ENCODE measurements around the gene CSRNP2.

The CSRNP2 gene

GRCh38 chr12:51077930-51078329, 5.5 kb downstream of the CSRNP2 start:
- peak; percentile 27 for DNase-seq (ENCODE audit: low read depth in 2 of 2)
- no peak for TF ChIP-seq CTCF (IDR thresholded peaks at IDR 0.05; ENCODE audit: low read depth, low read length)
- no peak overlapping the region for H3K4me3 ChIP-seq (replicated peaks in 1 of 2; ENCODE audit: low read depth in 2 of 2, low read length in 2 of 2)

- no peak for TF ChIP-seq CTCF (IDR thresholded peaks at IDR 0.05; ENCODE audit: low read depth, low read length)
- no peak for DNase-seq (ENCODE audit: low read depth in 2 of 2)
- H3K4me3 ChIP-seq (replicated peaks in 1 of 2; ENCODE audit: low read depth in 2 of 2, low read length in 2 of 2): no peak overlapping the region
Measured at GRCh38 chr12:51076236-51076930, 7.0 kb downstream of the CSRNP2 start.

GRCh38 chr12:51075390-51075789, 8.0 kb downstream of the CSRNP2 start:
- DNase-seq (ENCODE audit: low read depth in 2 of 2): no peak
- no peak overlapping the region for H3K4me3 ChIP-seq (replicated peaks in 1 of 2; ENCODE audit: low read depth in 2 of 2, low read length in 2 of 2)
- TF ChIP-seq CTCF (IDR thresholded peaks at IDR 0.05; ENCODE audit: low read depth, low read length): no peak

GRCh38 chr12:51071663-51072062, 11.7 kb downstream of the CSRNP2 start:
- no peak for DNase-seq (ENCODE audit: low read depth in 2 of 2)
- TF ChIP-seq CTCF (IDR thresholded peaks at IDR 0.05; ENCODE audit: low read depth, low read length): no peak
- H3K4me3 ChIP-seq (replicated peaks in 1 of 2; ENCODE audit: low read depth in 2 of 2, low read length in 2 of 2): no peak overlapping the region

GRCh38 chr12:51070004-51070403, 13.4 kb downstream of the CSRNP2 start:
- no peak overlapping the region for H3K4me3 ChIP-seq (replicated peaks in 1 of 2; ENCODE audit: low read depth in 2 of 2, low read length in 2 of 2)
- DNase-seq (ENCODE audit: low read depth in 2 of 2): peak; percentile 40 to 70
- TF ChIP-seq CTCF (IDR thresholded peaks at IDR 0.05; ENCODE audit: low read depth, low read length): no peak

GRCh38 chr12:51067771-51068170, 15.6 kb downstream of the CSRNP2 start:
- H3K4me3 ChIP-seq (replicated peaks in 1 of 2; ENCODE audit: low read depth in 2 of 2, low read length in 2 of 2): no peak overlapping the region
- DNase-seq (ENCODE audit: low read depth in 2 of 2): no peak
- no peak for TF ChIP-seq CTCF (IDR thresholded peaks at IDR 0.05; ENCODE audit: low read depth, low read length)

- no peak for TF ChIP-seq CTCF (IDR thresholded peaks at IDR 0.05; ENCODE audit: low read depth, low read length)
- H3K4me3 ChIP-seq (replicated peaks in 1 of 2; ENCODE audit: low read depth in 2 of 2, low read length in 2 of 2): no peak overlapping the region
- no peak for DNase-seq (ENCODE audit: low read depth in 2 of 2)
Measured at GRCh38 chr12:51067229-51067628, 16.2 kb downstream of the CSRNP2 start.
